ENCODE results near the gene HIVEP3.

DNA sequence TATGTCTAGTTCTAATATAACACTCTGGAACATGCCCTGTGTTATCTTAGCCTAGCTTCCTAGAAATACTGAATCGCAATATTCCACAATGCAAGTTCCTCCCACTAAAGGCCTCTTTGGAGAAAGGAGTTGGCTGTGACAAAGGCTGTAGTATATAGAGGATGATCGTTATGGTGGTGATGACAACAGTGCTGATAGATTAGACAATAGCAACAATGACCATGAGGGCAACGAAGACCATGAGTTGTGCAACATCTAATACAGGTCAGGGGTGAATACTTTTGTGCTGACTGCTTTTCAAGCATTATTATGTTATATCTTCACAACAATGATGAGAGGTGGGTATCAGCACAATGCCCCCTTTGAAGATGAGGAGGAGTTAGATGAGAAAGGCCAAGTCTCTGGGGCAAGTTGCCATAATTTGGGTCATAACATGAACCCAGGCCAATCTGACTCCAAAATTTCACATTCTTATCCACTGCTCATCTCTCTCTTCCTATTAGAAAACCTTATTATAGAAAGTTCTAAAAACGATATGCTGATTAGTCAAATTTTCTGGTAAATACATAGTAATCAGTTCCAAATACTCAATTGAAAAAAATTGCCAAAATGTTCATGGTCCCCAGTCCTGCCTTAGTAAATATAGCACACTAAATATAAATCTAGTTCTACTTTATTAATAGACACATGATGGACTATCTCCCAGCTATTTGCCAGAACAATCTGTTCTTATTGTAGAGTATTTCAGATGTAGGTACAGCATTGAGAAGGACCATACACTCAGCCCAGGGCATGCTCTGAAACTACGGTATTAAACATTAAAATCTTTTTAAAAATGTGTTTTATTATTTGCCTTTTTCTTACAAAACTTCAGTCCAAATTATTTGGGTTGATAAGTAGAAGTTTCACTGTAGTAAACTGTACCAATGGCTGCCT lies 37.5 kb downstream of the HIVEP3 start:
- no peak for TF ChIP-seq POLR2A (IDR thresholded peaks at IDR 0.05; ENCODE audit: low read length)
- TF ChIP-seq GATA1 (IDR thresholded peaks at IDR 0.05; ENCODE audit: low read depth, low read length): no peak

Measured in erythroblast (primary cell).